ENCODE results near the gene ZNRD2.

GRCh38 chr11:65620666-65621065, 50.4 kb downstream of the ZNRD2 start:
- TF ChIP-seq, protein P1, sequence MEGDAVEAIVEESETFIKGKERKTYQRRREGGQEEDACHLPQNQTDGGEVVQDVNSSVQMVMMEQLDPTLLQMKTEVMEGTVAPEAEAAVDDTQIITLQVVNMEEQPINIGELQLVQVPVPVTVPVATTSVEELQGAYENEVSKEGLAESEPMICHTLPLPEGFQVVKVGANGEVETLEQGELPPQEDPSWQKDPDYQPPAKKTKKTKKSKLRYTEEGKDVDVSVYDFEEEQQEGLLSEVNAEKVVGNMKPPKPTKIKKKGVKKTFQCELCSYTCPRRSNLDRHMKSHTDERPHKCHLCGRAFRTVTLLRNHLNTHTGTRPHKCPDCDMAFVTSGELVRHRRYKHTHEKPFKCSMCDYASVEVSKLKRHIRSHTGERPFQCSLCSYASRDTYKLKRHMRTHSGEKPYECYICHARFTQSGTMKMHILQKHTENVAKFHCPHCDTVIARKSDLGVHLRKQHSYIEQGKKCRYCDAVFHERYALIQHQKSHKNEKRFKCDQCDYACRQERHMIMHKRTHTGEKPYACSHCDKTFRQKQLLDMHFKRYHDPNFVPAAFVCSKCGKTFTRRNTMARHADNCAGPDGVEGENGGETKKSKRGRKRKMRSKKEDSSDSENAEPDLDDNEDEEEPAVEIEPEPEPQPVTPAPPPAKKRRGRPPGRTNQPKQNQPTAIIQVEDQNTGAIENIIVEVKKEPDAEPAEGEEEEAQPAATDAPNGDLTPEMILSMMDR (IDR thresholded peaks at IDR 0.05) = no peak
- TF ChIP-seq POLR2A (IDR thresholded peaks at IDR 0.05) = no peak
